ENCODE measurements around the gene SAMM50.

SAMM50 gene

GRCh38 chr22:43919106-43919973 lies 35.9 kb upstream of the SAMM50 start:
- no peak overlapping the region for H3K27ac ChIP-seq
- TF ChIP-seq ZFX (IDR thresholded peaks at IDR 0.05; ENCODE audit: borderline replicate concordance) (no peak), CTCF (IDR thresholded peaks at IDR 0.05) (no peak)

GRCh38 chr22:43921370-43921769 lies 33.9 kb upstream of the SAMM50 start:
- no peak overlapping the region for H3K27ac ChIP-seq
- TF ChIP-seq ZFX (IDR thresholded peaks at IDR 0.05; ENCODE audit: borderline replicate concordance) = no peak
- no peak for TF ChIP-seq CTCF (IDR thresholded peaks at IDR 0.05)

- H3K27ac ChIP-seq = no peak overlapping the region
- TF ChIP-seq ZFX (IDR thresholded peaks at IDR 0.05; ENCODE audit: borderline replicate concordance) = no peak
- peak; percentile 11; the same call in 1 of the 2 replicates for TF ChIP-seq CTCF (IDR thresholded peaks at IDR 0.05)
Measured at GRCh38 chr22:43922123-43922522, 33.1 kb upstream of the SAMM50 start.

- no peak overlapping the region for H3K27ac ChIP-seq
- TF ChIP-seq ZFX (IDR thresholded peaks at IDR 0.05; ENCODE audit: borderline replicate concordance) (no peak), CTCF (IDR thresholded peaks at IDR 0.05) (no peak)
Measured at GRCh38 chr22:43923191-43923590, 32.1 kb upstream of the SAMM50 start.

GRCh38 chr22:43923631-43924464 lies 31.4 kb upstream of the SAMM50 start, which contains the start of gene PNPLA3:
Gene PNPLA3, plus strand, starts transcription at chr22:43923805. Its CDS starts 107 bp downstream, at chr22:43923912.
- peak within 1 kb of the TSS; percentile 38; the same call in 1 of the 2 replicates for H3K27ac ChIP-seq
- TF ChIP-seq ZFX (IDR thresholded peaks at IDR 0.05; ENCODE audit: borderline replicate concordance) = no peak
- TF ChIP-seq CTCF (IDR thresholded peaks at IDR 0.05) = peak; percentile 3; the same call in 1 of the 2 replicates

- no peak overlapping the region for H3K27ac ChIP-seq
- no peak for TF ChIP-seq ZFX (IDR thresholded peaks at IDR 0.05; ENCODE audit: borderline replicate concordance)
- no peak for TF ChIP-seq CTCF (IDR thresholded peaks at IDR 0.05)
Measured at GRCh38 chr22:43924877-43925276, 30.4 kb upstream of the SAMM50 start.

Measured in 22Rv1 (cell line).